ENCODE results near the gene MED15. TPM values are rescaled to one million over a fixed set of nuclear protein-coding genes. Genes with fewer than 3 reads are reported as not detected.

Gene MED15
- polyA plus RNA-seq, 1 experiment: 42.7 TPM

- Histone ChIP-seq H3K36me3 (ENCODE audit: control insufficient read depth, insufficient read depth, low read length) (peaks cover 44% of the 10 kb centered on the region), H3K27me3 (ENCODE audit: control insufficient read depth, insufficient read depth, low read length) (no peaks in the 10 kb centered on the region), H3K4me3 (ENCODE audit: low read depth, low read length) (no peak overlapping the region)
- ChIA-PET POLR2A (no interaction called here), CTCF (interaction anchor here (0.8 to 1.2 kb wide), 2 partner anchors 15 to 17 kb away, joined by 3 to 4 read pairs; no protein-coding TSS in a partner anchor)
- DNase-seq (ENCODE audit: low read depth): no peak
- no peak for TF ChIP-seq CTCF (IDR thresholded peaks at IDR 0.05; ENCODE audit: insufficient read depth, low read depth, low read length)
These were observed 80.9 kb downstream of the MED15 start for GRCh38 chr22:20588092-20588842.

GRCh38 chr22:20588843-20589581 lies 81.6 kb downstream of the MED15 start:
- no peak overlapping the region for H3K4me3 ChIP-seq (ENCODE audit: low read depth, low read length)
- no peak for TF ChIP-seq CTCF (IDR thresholded peaks at IDR 0.05; ENCODE audit: insufficient read depth, low read depth, low read length)
- H3K27me3 ChIP-seq (ENCODE audit: control insufficient read depth, insufficient read depth, low read length): no peaks in the 10 kb centered on the region
- H3K36me3 ChIP-seq (ENCODE audit: control insufficient read depth, insufficient read depth, low read length): peaks cover 38% of the 10 kb centered on the region
- no peak for DNase-seq (ENCODE audit: low read depth)
- POLR2A ChIA-PET: no interaction called here
- CTCF ChIA-PET: interaction anchor here (0.6 to 1.1 kb wide), 4 partner anchors 16 to 40 kb away, joined by 3 to 4 read pairs (median 4); no protein-coding TSS in a partner anchor

- TF ChIP-seq CTCF (IDR thresholded peaks at IDR 0.05; ENCODE audit: insufficient read depth, low read depth, low read length): no peak
- Histone ChIP-seq H3K27me3 (ENCODE audit: control insufficient read depth, insufficient read depth, low read length) (no peaks in the 10 kb centered on the region), H3K4me3 (ENCODE audit: low read depth, low read length) (no peak overlapping the region), H3K36me3 (ENCODE audit: control insufficient read depth, insufficient read depth, low read length) (peaks cover 30% of the 10 kb centered on the region)
- CTCF ChIA-PET: interaction anchor here (1.0 to 1.6 kb wide), 3 partner anchors 16 to 26 kb away, joined by 3 to 4 read pairs (median 3); no protein-coding TSS in a partner anchor
- DNase-seq (ENCODE audit: low read depth): no peak
- POLR2A ChIA-PET: no interaction called here
These were observed 82.4 kb downstream of the MED15 start for GRCh38 chr22:20589614-20590476.

- ChIA-PET CTCF (interaction anchor here (1.6 kb wide), 1 partner anchor 15 kb away, joined by 3 read pairs; no protein-coding TSS in a partner anchor), POLR2A (no interaction called here)
- no peak for DNase-seq (ENCODE audit: low read depth)
- Histone ChIP-seq H3K36me3 (ENCODE audit: control insufficient read depth, insufficient read depth, low read length) (peaks cover 22% of the 10 kb centered on the region), H3K4me3 (ENCODE audit: low read depth, low read length) (no peak overlapping the region), H3K27me3 (ENCODE audit: control insufficient read depth, insufficient read depth, low read length) (no peaks in the 10 kb centered on the region)
- no peak for TF ChIP-seq CTCF (IDR thresholded peaks at IDR 0.05; ENCODE audit: insufficient read depth, low read depth, low read length)
These were observed 83.3 kb downstream of the MED15 start for GRCh38 chr22:20590477-20591294.
